ENCODE measurements around the gene AUTS2.
"Not testable (repeated sequence)": the region's sequence is repeated elsewhere in the genome, so short reads cannot be mapped to it uniquely, and the experiment has no call there.

The AUTS2 gene

GRCh38 chr7:70237831-70238575 lies 639.7 kb downstream of the AUTS2 start:
- DNase-seq (ENCODE audit: low read depth in 2 of 2): no peak

- DNase-seq (ENCODE audit: low read depth in 2 of 2): no peak
Observed at GRCh38 chr7:70239918-70240317, 641.6 kb downstream of the AUTS2 start.

GRCh38 chr7:70240873-70241272 lies 642.6 kb downstream of the AUTS2 start:
- DNase-seq (ENCODE audit: low read depth in 2 of 2): no peak

GRCh38 chr7:70241536-70242175 lies 643.4 kb downstream of the AUTS2 start:
- DNase-seq (ENCODE audit: low read depth in 2 of 2): no peak

GRCh38 chr7:70242826-70243225 lies 644.6 kb downstream of the AUTS2 start:
- DNase-seq (ENCODE audit: low read depth in 2 of 2): no peak

- DNase-seq (ENCODE audit: low read depth in 2 of 2): no peak
Observed at GRCh38 chr7:70243443-70243842, 645.2 kb downstream of the AUTS2 start.

- DNase-seq (ENCODE audit: low read depth in 2 of 2): no peak
Observed at GRCh38 chr7:70257921-70258320, 659.6 kb downstream of the AUTS2 start.

- peak; percentile 30 to 35 for DNase-seq (ENCODE audit: low read depth in 2 of 2)
Observed at GRCh38 chr7:70259502-70259901, 661.2 kb downstream of the AUTS2 start.

- DNase-seq (ENCODE audit: low read depth in 2 of 2): no peak
Observed at GRCh38 chr7:70263471-70264255, 665.4 kb downstream of the AUTS2 start.

- DNase-seq (ENCODE audit: low read depth in 2 of 2): peak; percentile 19 to 30
Observed at GRCh38 chr7:70266186-70266585, 667.9 kb downstream of the AUTS2 start.

- DNase-seq (ENCODE audit: low read depth in 2 of 2): no peak
Observed at GRCh38 chr7:70267381-70268120, 669.3 kb downstream of the AUTS2 start.

GRCh38 chr7:70268179-70268578 lies 669.9 kb downstream of the AUTS2 start:
- no peak for DNase-seq (ENCODE audit: low read depth in 2 of 2)

- DNase-seq (ENCODE audit: low read depth in 2 of 2): no peak
Observed at GRCh38 chr7:70270149-70270548, 671.9 kb downstream of the AUTS2 start.

GRCh38 chr7:70271617-70272081 lies 673.4 kb downstream of the AUTS2 start:
- DNase-seq (ENCODE audit: low read depth in 2 of 2): peak in 1 of 2 experiments; percentile 6

GRCh38 chr7:70275570-70275969 lies 677.3 kb downstream of the AUTS2 start:
- not testable (repeated sequence) for DNase-seq (ENCODE audit: low read depth in 2 of 2)

GRCh38 chr7:70285187-70285586 lies 686.9 kb downstream of the AUTS2 start:
- no peak for DNase-seq (ENCODE audit: low read depth in 2 of 2)

GRCh38 chr7:70285854-70286253 lies 687.6 kb downstream of the AUTS2 start:
- DNase-seq (ENCODE audit: low read depth in 2 of 2): no peak

GRCh38 chr7:70288781-70289456 lies 690.6 kb downstream of the AUTS2 start:
- peak; percentile 45 to 53 for DNase-seq (ENCODE audit: low read depth in 2 of 2)

GRCh38 chr7:70292716-70293115 lies 694.4 kb downstream of the AUTS2 start:
- DNase-seq (ENCODE audit: low read depth in 2 of 2): no peak

GRCh38 chr7:70294211-70294911 lies 696.1 kb downstream of the AUTS2 start:
- DNase-seq (ENCODE audit: low read depth in 2 of 2): no peak
